ENCODE measurements around the gene PPIL1. TPM values are rescaled to one million over a fixed set of nuclear protein-coding genes. Genes with fewer than 3 reads are reported as not detected.

PPIL1 gene
- 10 to 100 TPM; 30.3 to 40.8 TPM for total RNA-seq

DNA sequence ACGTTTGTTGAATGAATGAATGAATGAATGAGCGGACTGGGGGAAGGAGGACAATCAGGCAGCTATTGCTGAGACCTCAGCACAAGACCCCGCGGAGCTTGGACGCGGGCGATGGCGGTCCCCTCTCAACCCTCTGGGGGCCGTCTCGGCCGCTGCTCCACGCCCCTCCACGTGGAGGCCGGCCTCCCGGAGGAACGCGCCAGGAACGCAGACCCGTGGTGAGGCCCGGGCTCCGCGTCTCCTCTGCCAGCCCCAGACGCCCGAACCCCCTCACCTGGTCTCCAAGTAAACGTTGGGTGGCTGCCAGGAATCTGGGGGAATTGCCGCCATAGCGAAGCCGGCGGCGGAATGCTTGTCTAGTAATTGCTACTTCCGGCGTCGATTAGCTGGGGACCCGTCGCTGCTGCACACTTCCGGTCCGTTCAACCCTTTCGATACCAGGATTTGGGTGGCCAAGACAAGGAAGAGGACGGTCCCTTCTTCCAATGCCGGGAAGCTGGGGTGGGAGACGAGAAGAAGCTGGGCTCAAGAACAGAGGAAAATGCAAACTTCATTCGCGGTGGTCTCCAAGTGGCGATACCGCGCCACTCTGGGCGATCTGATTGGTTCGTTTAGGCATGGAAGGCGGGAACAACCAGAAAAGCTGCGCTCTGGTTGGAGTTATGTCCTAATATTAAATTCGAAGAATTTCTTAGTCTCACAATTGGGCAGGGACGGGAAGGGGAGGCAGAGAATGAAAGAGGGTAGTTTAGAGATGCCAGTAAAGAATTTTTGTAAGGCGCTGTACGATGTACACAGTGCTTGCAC, at the start of gene PPIL1:
Gene PPIL1 (minus strand): TSS at position 361 of the 807 bp plus-strand sequence. CDS start 31 bp downstream, at position 330.
- Mint-ChIP-seq H3K27ac (peak within 1 kb of the TSS; percentile 98), H3K36me3 (peaks cover 15% of the 10 kb centered on the region), H3K4me3 (peak within 1 kb of the TSS; percentile 100), H3K4me1 (ENCODE audit: low read depth in 2 of 2) (peaks cover 21 to 42% of the 10 kb centered on the region in 2 donors), H3K9me3 (no peaks in the 10 kb centered on the region), H3K27me3 (peaks cover 7 to 10% of the 10 kb centered on the region in 2 donors)
- DNase-seq (ENCODE audit: low spot score) (peak; percentile 79), ATAC-seq (peak; percentile 89 to 92)

DNA sequence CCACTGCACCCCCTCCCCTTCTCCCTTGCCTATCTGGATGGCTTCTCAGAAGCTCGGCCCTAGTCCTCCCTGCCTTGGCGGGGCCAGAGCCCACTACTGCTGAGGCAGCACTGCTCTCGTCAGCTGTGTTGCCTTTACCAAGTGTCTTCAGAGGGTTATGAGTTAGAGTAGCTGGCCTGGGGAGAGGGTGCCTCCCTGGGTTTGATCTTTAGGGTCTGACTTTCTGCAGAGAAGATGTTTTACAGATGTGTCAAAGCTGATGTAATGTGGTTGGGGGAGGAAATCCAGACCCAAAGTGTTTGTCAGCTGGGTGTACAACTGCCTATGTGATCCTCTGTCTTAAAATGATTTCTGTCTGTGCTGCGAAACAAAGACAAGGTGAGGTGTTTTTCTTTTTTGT, 49.5 kb upstream of the PPIL1 start:
- peaks cover 12% of the 10 kb centered on the region for H3K36me3 Mint-ChIP-seq
- H3K4me3 Mint-ChIP-seq, result no peak overlapping the region
- no peaks in the 10 kb centered on the region for H3K27me3 Mint-ChIP-seq
- no peak for DNase-seq (ENCODE audit: low spot score)
- H3K9me3 Mint-ChIP-seq, result no peaks in the 10 kb centered on the region
- peak overlapping the region in 1 of 2 donors; percentile 27 for H3K27ac Mint-ChIP-seq
- peak in 1 of 2 donors; percentile 29 for ATAC-seq
- H3K4me1 Mint-ChIP-seq (ENCODE audit: low read depth in 2 of 2), result peaks cover 0 to 12% of the 10 kb centered on the region in 2 donors

DNA sequence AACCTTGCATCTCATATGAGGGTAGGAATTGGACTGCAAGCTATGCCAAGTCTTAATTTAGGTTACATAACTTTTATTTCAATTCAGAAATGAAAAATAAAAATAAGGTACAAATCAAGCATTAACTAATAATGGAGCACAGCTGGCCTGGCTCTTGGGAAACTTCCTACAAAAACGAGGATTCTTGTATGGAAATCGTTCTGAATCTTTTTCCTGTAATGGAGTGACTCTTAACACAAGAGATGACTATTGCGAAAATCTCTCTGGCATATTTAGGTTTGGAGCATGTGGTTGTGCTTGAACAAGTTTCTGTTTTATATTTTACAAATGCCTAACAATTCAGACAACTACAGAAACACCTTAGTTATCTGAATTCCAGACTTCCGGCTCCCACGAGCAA, 45.9 kb upstream of the PPIL1 start:
- no peak overlapping the region for H3K4me3 Mint-ChIP-seq
- H3K4me1 Mint-ChIP-seq (ENCODE audit: low read depth in 2 of 2), result peaks cover 0 to 7% of the 10 kb centered on the region in 2 donors
- H3K27ac Mint-ChIP-seq, result no peak overlapping the region
- peaks cover 15% of the 10 kb centered on the region for H3K36me3 Mint-ChIP-seq
- H3K9me3 Mint-ChIP-seq, result no peaks in the 10 kb centered on the region
- no peaks in the 10 kb centered on the region for H3K27me3 Mint-ChIP-seq
- ATAC-seq, result no peak
- DNase-seq (ENCODE audit: low spot score), result no peak

DNA sequence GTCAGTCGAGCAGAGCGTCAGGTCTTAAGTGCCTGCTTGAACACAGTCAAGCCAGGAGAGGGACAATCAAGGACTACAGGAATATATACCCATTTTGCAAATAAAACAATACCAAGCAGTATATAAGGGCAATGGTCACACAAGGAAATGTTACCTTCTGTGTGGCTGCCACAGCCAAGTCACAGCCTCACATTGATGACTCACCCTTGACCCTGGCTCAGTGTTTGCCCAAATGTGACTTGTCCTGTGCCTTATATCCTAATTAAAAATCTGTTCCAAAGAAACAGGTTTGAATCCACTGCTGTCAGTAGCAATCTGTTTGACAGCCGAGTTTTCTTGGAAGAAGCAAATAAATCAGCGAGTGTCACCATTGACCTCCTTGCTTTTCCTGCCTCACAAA, 45.4 kb upstream of the PPIL1 start:
- ATAC-seq, result no peak
- Mint-ChIP-seq H3K27ac (no peak overlapping the region), H3K9me3 (no peaks in the 10 kb centered on the region), H3K4me3 (no peak overlapping the region), H3K27me3 (no peaks in the 10 kb centered on the region), H3K36me3 (peaks cover 17% of the 10 kb centered on the region), H3K4me1 (ENCODE audit: low read depth in 2 of 2) (peaks cover 0 to 7% of the 10 kb centered on the region in 2 donors)
- DNase-seq (ENCODE audit: low spot score), result no peak

DNA sequence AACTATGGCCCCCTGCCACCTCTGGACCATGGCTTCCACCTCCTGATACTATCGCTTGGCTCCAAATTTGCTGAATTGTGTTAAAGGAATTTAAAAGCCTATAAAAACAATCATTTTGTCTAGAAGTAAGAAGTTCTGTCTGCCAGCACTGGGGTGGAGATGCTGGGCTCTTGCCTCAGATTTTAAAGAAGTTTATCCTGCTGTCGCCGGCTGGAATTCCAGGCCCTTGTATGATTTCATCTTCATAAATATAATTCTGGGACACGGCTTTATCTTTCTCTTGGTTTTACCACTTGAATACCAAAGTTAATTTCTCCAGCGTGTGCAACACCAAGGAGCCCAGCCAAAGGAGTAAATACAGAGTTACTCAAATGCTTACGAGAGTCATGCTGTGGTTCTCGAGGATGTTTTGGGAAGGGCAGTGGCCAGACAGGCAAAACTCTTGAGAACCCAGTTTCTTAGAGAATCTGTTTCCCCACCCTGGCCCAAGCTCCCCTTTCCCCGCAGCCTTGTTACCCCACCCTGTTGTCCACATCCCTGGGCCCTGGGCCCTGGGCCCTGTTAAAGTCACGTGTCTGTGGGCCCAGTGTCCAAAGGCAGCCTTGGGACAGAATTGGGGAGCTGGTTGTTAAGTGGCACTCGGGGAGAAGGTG, 43.1 kb upstream of the PPIL1 start:
- DNase-seq (ENCODE audit: low spot score) (no peak), ATAC-seq (no peak)
- Mint-ChIP-seq H3K36me3 (peaks cover 24% of the 10 kb centered on the region), H3K4me3 (no peak overlapping the region), H3K27ac (no peak overlapping the region), H3K4me1 (ENCODE audit: low read depth in 2 of 2) (peaks cover 8 to 18% of the 10 kb centered on the region in 2 donors), H3K27me3 (no peaks in the 10 kb centered on the region), H3K9me3 (no peaks in the 10 kb centered on the region)

DNA sequence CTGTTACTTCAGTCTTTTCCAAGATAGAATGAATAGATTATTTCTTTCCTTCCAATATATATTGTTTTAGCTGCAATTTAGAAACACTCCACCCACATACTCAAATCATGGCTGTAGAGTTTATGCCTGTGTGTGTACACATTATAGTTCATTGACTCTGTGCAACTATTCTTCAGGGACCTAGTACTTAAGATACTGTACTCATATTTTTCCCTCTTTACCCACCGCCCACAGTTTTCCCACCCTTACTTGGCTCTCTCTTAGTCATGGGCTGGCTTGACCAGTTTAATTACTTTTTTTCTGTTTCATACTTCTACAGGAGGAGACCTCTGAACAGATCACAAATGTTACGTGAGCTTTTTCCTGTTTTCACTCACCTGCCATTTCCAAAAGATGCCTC, 41.5 kb upstream of the PPIL1 start:
- Mint-ChIP-seq H3K4me3 (no peak overlapping the region), H3K4me1 (ENCODE audit: low read depth in 2 of 2) (peaks cover 21 to 30% of the 10 kb centered on the region in 2 donors), H3K27me3 (no peaks in the 10 kb centered on the region), H3K9me3 (no peaks in the 10 kb centered on the region), H3K27ac (no peak overlapping the region), H3K36me3 (peaks cover 24% of the 10 kb centered on the region)
- DNase-seq (ENCODE audit: low spot score), result no peak
- no peak for ATAC-seq

DNA sequence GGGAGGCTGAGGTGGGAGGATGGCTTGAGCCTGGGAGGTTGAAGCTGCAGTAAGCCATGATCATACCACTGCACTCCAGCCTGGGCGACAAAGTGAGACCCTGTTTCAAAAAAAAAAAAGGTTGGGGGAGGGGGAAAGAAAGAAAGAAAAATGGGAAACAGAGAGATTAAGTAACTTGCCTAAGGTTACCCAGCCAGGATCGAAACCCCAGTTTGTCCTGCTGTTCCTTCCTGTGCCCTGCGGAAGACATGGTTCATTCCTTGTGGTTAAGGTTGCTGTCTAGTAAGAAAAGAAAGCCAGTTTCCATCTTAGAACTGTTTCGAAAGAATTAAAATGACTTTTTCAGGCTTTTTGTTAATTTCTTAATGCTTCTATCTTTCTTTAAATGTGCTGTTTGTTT, 41.0 kb upstream of the PPIL1 start:
- Mint-ChIP-seq H3K36me3 (peaks cover 24% of the 10 kb centered on the region), H3K4me1 (ENCODE audit: low read depth in 2 of 2) (peaks cover 21 to 30% of the 10 kb centered on the region in 2 donors)

DNA sequence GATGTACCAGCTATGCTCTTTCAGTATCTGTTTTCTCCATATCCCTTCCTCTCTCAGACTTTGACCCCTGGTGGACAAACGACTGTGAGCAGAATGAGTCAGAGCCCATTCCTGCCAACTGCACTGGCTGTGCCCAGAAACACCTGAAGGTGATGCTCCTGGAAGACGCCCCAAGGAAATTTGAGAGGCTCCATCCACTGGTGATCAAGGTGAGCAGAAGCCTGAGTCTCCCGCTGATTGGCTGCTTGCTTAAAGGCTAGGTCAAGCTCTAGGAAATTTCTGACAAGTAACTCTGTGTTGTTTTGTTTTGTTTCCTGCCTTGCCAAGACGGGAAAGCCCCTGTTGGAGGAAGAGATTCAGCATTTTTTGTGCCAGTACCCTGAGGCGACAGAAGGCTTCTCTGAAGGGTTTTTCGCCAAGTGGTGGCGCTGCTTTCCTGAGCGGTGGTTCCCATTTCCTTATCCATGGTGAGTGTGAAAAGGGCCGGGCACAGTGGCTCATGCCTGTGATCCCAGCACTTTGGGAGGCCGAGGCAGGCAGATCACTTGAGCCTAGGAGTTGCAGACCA, 39.7 kb upstream of the PPIL1 start:
- peak overlapping the region; percentile 62 for H3K4me3 Mint-ChIP-seq

More for the DNA sequence above, 41.0 kb upstream of the PPIL1 start:
- H3K27me3 Mint-ChIP-seq, result no peaks in the 10 kb centered on the region
- H3K4me3 Mint-ChIP-seq, result no peak overlapping the region
- no peaks in the 10 kb centered on the region for H3K9me3 Mint-ChIP-seq
- DNase-seq (ENCODE audit: low spot score) (no peak), ATAC-seq (no peak)
- H3K27ac Mint-ChIP-seq, result no peak overlapping the region

DNA sequence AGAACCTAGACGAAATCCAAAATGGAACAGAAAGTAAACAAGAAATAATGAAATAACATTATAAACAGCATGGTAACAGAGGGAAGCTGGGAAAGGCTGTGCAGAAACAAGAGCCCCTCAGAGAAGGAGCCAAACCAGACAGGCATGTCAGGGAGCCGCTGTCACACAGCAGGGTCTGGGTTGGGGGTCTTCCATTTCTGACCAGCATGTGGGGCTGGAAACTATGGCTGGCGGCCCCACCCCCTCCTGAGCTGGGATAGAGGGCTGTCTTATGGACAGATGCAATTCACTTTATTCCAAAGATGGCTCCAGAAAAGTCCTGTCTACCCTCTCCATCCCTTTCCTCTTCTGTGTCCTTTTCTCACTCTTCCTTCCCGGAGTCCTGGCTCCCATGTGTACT, 38.5 kb upstream of the PPIL1 start:
- H3K9me3 Mint-ChIP-seq, result no peaks in the 10 kb centered on the region
- peak overlapping the region; percentile 75 for H3K4me3 Mint-ChIP-seq
- DNase-seq (ENCODE audit: low spot score) (no peak), ATAC-seq (no peak)
- H3K27ac Mint-ChIP-seq, result peak overlapping the region; percentile 47 to 75
- peaks cover 23% of the 10 kb centered on the region for H3K36me3 Mint-ChIP-seq
- H3K27me3 Mint-ChIP-seq, result no peaks in the 10 kb centered on the region
- peaks cover 22 to 35% of the 10 kb centered on the region in 2 donors for H3K4me1 Mint-ChIP-seq (ENCODE audit: low read depth in 2 of 2)

More for the DNA sequence above, 39.7 kb upstream of the PPIL1 start:
- Mint-ChIP-seq H3K36me3 (peaks cover 19% of the 10 kb centered on the region), H3K27me3 (no peaks in the 10 kb centered on the region), H3K9me3 (no peaks in the 10 kb centered on the region), H3K4me1 (ENCODE audit: low read depth in 2 of 2) (peaks cover 21 to 30% of the 10 kb centered on the region in 2 donors), H3K27ac (peak overlapping the region; percentile 33 to 41)
- DNase-seq (ENCODE audit: low spot score) (no peak), ATAC-seq (no peak)

DNA sequence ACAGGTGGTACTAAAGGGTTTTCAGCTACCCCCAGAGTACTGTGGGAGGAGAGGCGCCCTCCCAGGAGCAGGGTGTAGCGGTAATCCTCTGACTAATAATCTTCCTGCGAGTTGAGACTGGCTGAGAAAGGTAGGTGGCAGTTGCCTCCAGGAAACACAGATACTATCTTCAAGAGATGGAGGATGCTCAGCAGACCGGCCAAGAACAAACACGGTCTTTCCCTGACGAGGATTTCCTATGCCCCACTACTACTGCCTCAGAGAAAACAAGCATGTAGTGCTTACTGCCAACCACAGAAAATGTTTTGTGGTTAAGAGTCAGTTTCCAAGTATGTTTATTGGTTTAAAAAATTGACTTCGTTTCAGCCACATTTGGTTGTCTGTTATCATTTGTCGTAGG, 38.0 kb upstream of the PPIL1 start:
- ATAC-seq (peak; percentile 83 to 89), DNase-seq (ENCODE audit: low spot score) (no peak)
- no peaks in the 10 kb centered on the region for H3K9me3 Mint-ChIP-seq
- peaks cover 23% of the 10 kb centered on the region for H3K36me3 Mint-ChIP-seq
- peak overlapping the region; percentile 47 to 75 for H3K27ac Mint-ChIP-seq
- peak overlapping the region; percentile 75 for H3K4me3 Mint-ChIP-seq
- H3K27me3 Mint-ChIP-seq, result no peaks in the 10 kb centered on the region
- peaks cover 25 to 35% of the 10 kb centered on the region in 2 donors for H3K4me1 Mint-ChIP-seq (ENCODE audit: low read depth in 2 of 2)

DNA sequence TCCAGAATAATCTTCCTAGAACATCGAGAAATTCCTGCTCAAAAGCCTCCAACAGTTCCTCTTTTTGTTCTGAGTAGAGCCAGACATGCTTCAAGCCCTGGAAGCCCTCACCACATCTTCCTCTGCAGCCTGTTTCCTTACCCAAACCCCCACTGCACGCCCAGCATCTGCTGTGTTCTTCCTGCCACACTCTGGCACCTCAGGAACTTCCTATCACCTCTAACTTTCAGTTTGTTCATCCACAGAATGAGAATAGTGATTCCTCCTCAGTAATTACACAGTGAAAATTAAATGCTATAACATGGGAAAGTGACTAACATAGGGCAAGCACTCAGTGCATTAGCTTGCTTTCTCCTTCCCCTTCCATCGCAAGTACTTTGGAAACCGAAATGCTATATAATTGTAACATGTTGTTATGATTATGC, 37.4 kb upstream of the PPIL1 start:
- peaks cover 25 to 35% of the 10 kb centered on the region in 2 donors for H3K4me1 Mint-ChIP-seq (ENCODE audit: low read depth in 2 of 2)
- DNase-seq (ENCODE audit: low spot score), result no peak
- no peaks in the 10 kb centered on the region for H3K9me3 Mint-ChIP-seq
- H3K4me3 Mint-ChIP-seq, result peak overlapping the region; percentile 75
- no peaks in the 10 kb centered on the region for H3K27me3 Mint-ChIP-seq
- peak overlapping the region; percentile 47 to 75 for H3K27ac Mint-ChIP-seq
- H3K36me3 Mint-ChIP-seq, result peaks cover 23% of the 10 kb centered on the region
- ATAC-seq, result peak; percentile 64 to 70

DNA sequence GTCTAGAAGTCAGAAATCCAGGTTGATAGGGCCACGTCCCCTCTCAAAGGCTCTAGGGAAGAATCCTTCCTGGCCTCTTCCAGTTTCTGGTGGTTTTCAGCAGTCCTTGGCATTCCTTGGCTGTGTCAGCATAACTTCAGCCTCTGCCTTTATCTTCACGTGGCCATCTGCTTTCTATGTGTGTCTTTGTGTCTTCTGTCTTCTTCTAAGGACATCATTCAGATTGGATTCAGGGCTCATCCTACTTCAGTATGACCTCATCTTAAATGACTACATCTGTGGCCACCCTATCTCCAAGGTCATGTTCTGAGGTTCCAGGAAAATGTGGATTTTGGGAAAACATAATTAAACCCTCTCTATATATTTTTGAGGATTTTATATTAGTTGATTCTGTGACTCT, 34.1 kb upstream of the PPIL1 start:
- H3K4me1 Mint-ChIP-seq (ENCODE audit: low read depth in 2 of 2), result peaks cover 22 to 28% of the 10 kb centered on the region in 2 donors

DNA sequence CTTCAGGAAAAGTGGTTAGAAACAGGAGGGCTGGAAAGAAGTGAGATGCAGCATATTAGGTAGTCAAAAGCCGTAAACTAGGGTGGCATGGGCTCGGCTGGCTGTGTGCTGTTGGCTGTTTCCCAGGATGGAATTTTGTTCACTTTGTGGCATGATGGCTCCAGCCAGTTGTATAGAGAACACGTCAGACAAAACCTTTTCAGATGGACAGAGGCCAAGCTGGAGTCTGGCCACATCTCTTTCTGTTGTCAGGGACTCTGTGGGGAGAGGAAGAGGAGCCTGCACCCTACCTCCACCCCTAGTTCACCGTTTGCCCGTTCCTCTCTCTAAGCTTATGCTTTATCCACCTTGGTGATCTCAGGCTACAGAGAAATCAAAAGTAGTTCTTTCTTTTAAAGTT, 33.2 kb upstream of the PPIL1 start:
- no peak for DNase-seq (ENCODE audit: low spot score)
- peaks cover 15% of the 10 kb centered on the region for H3K36me3 Mint-ChIP-seq
- no peaks in the 10 kb centered on the region for H3K27me3 Mint-ChIP-seq
- ATAC-seq, result no peak
- H3K27ac Mint-ChIP-seq, result no peak overlapping the region
- H3K4me1 Mint-ChIP-seq (ENCODE audit: low read depth in 2 of 2), result peaks cover 18 to 20% of the 10 kb centered on the region in 2 donors
- no peak overlapping the region for H3K4me3 Mint-ChIP-seq
- no peaks in the 10 kb centered on the region for H3K9me3 Mint-ChIP-seq

More for the DNA sequence above, 34.1 kb upstream of the PPIL1 start:
- no peak for DNase-seq (ENCODE audit: low spot score)
- Mint-ChIP-seq H3K4me3 (no peak overlapping the region), H3K27ac (no peak overlapping the region), H3K9me3 (no peaks in the 10 kb centered on the region), H3K27me3 (no peaks in the 10 kb centered on the region), H3K36me3 (peaks cover 13% of the 10 kb centered on the region)
- no peak for ATAC-seq
